Kidney epithelial cell (primary cell): ENCODE results near the gene CFAP206. TPM values are rescaled to one million over a fixed set of nuclear protein-coding genes. Genes with fewer than 3 reads are reported as not detected.

Experiments used
- DNase-seq: peaks from one replicate; pipeline ENCODE4 v3.0.0-alpha.2; 2010; ENCODE audit warnings: low read depth
- H3K27me3 ChIP-seq: 2 replicates; pipeline ENCODE4 v1.6.0; 2011; ENCODE audit warnings: low read length; ENCODE audit not compliant: control insufficient read depth, insufficient read depth
- H3K36me3 ChIP-seq: 2 replicates; pipeline ENCODE4 v1.5.1; 2011; ENCODE audit warnings: low read length; ENCODE audit not compliant: control insufficient read depth, insufficient read depth
- H3K4me3 ChIP-seq: 2 replicates; pipeline ENCODE4 v1.5.1; 2011; ENCODE audit warnings: low read depth, mild to moderate bottlenecking, control low read depth, low read length
- total RNA-seq: library from RNA; depleted of rRNA; stranded (reverse); fragments of >200 nt; gene quantifications from 2 replicates; pipeline ENCODE4 v1.2.3, GENCODE V29; 2015
- TF ChIP-seq, protein P1 (sequence below): IDR thresholded peaks from 2 replicates; pipeline ENCODE4 v1.5.1; 2011; ENCODE audit warnings: mild to moderate bottlenecking, moderate library complexity, low read length, control low read depth, inconsistent platforms; ENCODE audit not compliant: insufficient read depth, poor library complexity, severe bottlenecking

CFAP206 gene
- total RNA-seq, 1 donor from 2014 or later: 0.25 TPM

GRCh38 chr6:87401832-87402231, 5.9 kb upstream of the CFAP206 start:
- Histone ChIP-seq H3K36me3 (no peaks in the 10 kb centered on the region), H3K27me3 (no peaks in the 10 kb centered on the region), H3K4me3 (no peak overlapping the region)
- DNase-seq: no peak
- TF ChIP-seq, protein P1, sequence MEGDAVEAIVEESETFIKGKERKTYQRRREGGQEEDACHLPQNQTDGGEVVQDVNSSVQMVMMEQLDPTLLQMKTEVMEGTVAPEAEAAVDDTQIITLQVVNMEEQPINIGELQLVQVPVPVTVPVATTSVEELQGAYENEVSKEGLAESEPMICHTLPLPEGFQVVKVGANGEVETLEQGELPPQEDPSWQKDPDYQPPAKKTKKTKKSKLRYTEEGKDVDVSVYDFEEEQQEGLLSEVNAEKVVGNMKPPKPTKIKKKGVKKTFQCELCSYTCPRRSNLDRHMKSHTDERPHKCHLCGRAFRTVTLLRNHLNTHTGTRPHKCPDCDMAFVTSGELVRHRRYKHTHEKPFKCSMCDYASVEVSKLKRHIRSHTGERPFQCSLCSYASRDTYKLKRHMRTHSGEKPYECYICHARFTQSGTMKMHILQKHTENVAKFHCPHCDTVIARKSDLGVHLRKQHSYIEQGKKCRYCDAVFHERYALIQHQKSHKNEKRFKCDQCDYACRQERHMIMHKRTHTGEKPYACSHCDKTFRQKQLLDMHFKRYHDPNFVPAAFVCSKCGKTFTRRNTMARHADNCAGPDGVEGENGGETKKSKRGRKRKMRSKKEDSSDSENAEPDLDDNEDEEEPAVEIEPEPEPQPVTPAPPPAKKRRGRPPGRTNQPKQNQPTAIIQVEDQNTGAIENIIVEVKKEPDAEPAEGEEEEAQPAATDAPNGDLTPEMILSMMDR: no peak

- TF ChIP-seq, protein P1: no peak
- H3K36me3 ChIP-seq: no peaks in the 10 kb centered on the region
- no peaks in the 10 kb centered on the region for H3K27me3 ChIP-seq
- DNase-seq: no peak
- peak overlapping the region; percentile 79 for H3K4me3 ChIP-seq
These were observed 241 bp upstream of the CFAP206 start for GRCh38 chr6:87407561-87407900.

- Histone ChIP-seq H3K36me3 (no peaks in the 10 kb centered on the region), H3K27me3 (no peaks in the 10 kb centered on the region), H3K4me3 (peak overlapping the region; percentile 79)
- DNase-seq: no peak
- TF ChIP-seq, protein P1: no peak
These were observed 966 bp downstream of the CFAP206 start for GRCh38 chr6:87408721-87409155.

DNA sequence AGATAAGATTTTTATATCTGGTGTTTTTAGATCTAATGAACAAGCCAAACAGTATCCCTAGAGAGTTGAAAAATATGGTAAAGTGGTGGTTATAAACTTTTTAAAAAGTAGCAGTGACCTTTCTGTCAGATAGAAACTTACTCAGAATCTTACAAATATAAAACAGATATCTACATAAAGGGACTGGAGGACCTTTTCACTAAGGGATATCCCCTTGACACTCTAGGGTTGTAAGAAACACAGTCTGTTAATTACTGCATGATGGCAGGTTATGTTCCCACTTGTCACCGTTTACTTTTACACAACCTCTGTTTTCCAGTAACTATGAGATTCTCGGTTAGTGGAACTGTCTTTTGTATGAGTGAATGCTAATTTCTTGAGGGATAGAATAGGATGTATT, 11.5 kb downstream of the CFAP206 start:
- DNase-seq: no peak
- Histone ChIP-seq H3K4me3 (no peak overlapping the region), H3K36me3 (no peaks in the 10 kb centered on the region), H3K27me3 (no peaks in the 10 kb centered on the region)
- TF ChIP-seq, protein P1: no peak

DNA sequence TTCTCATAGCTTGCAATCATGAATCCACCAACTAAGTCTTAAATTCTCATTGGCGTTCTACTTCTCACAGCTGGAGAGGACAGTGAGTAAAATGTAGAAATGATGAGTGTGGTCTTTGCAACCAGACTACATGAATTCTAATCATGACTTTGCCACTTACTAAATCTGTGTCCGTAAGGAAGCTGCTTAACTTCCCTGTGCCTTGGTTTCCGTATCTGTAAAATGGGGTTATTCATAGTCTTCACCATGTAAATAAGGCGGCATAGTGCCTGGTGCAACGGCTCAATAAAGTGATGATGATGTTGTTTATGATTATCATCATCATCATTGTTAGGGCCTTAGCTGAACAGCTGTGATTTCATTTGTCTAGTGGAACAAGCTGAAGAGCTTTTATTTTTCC, 12.6 kb downstream of the CFAP206 start:
- TF ChIP-seq, protein P1: no peak
- H3K27me3 ChIP-seq: no peaks in the 10 kb centered on the region
- no peak overlapping the region for H3K4me3 ChIP-seq
- DNase-seq: no peak
- H3K36me3 ChIP-seq: no peaks in the 10 kb centered on the region

GRCh38 chr6:87421576-87421975, 13.8 kb downstream of the CFAP206 start:
- no peaks in the 10 kb centered on the region for H3K27me3 ChIP-seq
- TF ChIP-seq, protein P1: no peak
- peak; percentile 2 for DNase-seq
- H3K36me3 ChIP-seq: no peaks in the 10 kb centered on the region
- no peak overlapping the region for H3K4me3 ChIP-seq
